ENCODE results near the gene ATP13A4.
"Not testable (repeated sequence)": the region's sequence is repeated elsewhere in the genome, so short reads cannot be mapped to it uniquely, and the experiment has no call there.

The ATP13A4 gene

GRCh38 chr3:193553586-193553985 lies 1.1 kb downstream of the ATP13A4 start:
- DNase-seq, result no peak

DNA sequence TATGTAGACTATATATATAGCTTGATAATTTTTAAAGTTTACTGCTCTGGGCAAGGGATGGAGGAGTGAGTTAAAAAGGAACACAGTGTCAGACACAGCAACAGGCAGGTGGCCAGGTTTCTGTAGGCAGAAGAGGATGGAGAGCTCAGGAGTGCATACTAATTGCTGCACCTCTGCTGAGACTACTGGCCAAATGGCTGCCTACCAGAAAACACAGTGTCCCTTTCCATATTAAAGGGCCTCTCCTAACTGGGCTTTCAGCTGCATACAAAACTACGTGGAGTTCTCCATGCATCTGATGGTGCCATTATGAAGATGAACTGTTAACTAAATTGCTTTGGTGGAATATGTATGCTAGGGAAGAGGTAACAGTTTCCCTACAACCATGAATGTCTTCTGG lies 1.8 kb downstream of the ATP13A4 start:
- DNase-seq, result no peak

DNA sequence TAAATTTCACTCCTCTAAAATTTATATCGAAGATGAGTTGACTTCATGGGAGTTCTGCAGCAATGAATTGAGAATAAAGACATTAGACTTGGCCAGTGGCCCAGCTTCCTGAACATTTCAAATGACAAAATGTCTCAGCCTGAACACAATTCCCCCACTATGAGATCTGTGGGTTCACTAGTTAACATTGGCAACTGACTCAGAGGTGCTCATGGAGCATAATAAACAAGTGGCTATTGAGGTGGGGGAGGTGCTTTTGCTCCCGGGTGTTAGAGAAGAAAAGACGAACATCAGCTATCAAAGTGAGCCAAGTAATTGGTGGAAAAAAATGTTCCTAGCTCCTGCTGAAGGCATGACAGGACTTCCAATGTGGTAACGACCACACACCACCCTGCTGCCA lies 6.3 kb downstream of the ATP13A4 start:
- DNase-seq, result no peak

GRCh38 chr3:193546129-193546528 lies 8.6 kb downstream of the ATP13A4 start:
- DNase-seq, result no peak

DNA sequence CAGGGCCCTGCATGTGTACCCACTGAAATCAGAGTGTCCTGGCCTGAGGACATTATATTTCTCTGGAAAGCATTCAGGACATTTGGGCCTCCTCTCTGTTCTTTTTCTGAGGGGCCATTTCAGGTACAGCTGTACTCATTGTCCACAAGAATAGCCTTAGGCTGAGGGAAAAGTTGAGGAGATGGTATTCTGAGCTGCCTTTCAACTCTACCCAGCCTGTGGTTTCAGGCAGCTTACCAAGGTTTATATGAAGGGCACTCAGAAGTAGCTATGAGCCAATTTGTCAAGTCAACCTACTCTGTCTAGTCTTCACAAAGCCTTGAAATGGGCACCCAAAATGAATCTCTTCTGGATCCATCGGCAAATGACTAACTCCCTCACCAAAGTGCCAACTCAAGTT lies 9.4 kb downstream of the ATP13A4 start:
- no peak for DNase-seq

GRCh38 chr3:193544289-193544688 lies 10.4 kb downstream of the ATP13A4 start:
- no peak for DNase-seq

GRCh38 chr3:193530231-193531165 lies 24.2 kb downstream of the ATP13A4 start:
- no peak for DNase-seq

GRCh38 chr3:193526085-193526484 lies 28.6 kb downstream of the ATP13A4 start:
- DNase-seq, result not testable (repeated sequence)

DNA sequence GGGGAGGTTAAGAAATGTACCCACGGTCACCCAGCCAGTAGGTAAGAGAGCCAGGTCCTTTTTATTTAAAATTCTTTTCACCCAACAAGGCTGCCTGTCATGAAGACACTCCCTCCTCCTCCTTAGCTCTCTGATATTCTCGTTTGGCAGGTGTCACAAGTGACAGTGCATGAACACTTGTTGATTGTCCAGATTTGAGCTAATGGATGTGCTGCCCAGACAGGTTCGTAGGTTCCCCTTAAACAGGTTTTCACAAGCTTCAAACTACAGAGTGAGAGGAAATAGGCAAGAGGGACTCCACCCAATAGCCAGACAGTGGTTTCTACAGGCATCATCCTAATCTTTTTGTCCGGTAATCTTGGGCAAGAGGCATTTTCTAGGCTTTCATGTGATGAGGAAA lies 32.2 kb downstream of the ATP13A4 start:
- DNase-seq, result no peak

DNA sequence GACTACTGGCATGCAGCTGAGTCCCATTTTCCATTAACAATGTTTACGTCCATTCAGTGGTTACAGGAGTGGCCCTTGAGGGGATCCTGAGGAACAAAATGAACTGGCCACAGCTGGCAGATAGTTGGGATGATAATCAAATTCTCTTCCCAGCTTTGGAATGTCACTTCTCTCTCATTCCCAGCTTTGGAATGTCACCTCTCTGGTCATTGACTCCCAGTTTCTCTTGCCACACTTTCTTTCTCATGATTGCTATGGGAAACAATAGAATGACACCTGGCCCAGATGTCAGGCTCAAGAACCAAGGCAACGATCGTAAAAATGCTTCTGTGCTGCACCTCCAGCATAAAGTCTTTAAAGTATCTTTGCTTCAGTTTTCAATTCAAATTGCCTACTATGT lies 34.0 kb downstream of the ATP13A4 start:
- no peak for DNase-seq

DNA sequence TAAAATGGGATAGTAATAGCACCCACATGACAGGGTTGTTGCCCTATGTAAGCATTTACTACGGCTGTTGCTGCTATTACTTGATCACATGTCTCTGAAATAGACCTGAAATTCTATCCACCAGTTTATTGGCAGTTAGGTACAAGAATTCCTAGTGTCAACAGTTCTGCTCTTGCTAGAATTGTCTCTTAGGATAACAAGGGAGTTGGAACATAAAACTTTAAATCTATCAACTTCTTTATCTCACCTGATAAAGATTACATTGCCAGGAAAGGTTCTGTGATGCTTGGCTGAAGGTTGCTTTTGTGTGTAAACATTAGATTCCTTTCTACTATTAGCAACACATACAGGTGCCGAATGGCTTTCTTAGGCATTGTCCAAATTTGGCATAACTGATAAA lies 38.7 kb downstream of the ATP13A4 start:
- DNase-seq, result no peak

DNA sequence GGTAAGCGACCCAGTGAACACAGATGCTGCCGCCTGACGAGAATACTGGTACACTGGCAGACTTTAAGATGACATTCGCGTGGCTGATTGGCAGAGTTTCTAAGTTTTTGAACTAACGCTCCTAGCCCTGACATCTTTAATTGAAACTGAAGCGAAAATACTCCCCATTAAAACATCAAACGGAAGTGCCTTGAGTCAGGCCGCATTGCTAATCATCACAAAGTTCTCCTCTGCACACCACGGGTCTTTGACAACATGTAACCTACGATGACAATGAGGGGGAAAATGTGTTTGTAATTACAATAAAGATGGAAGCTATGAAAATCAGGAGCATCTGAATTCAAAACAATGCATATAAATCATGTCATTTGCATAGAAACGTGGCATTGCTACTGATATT lies 44.5 kb downstream of the ATP13A4 start:
- no peak for DNase-seq

- no peak for DNase-seq
Observed at GRCh38 chr3:193509103-193509965, 45.4 kb downstream of the ATP13A4 start.

- no peak for DNase-seq
Observed at GRCh38 chr3:193508108-193508507, 46.6 kb downstream of the ATP13A4 start.

DNA sequence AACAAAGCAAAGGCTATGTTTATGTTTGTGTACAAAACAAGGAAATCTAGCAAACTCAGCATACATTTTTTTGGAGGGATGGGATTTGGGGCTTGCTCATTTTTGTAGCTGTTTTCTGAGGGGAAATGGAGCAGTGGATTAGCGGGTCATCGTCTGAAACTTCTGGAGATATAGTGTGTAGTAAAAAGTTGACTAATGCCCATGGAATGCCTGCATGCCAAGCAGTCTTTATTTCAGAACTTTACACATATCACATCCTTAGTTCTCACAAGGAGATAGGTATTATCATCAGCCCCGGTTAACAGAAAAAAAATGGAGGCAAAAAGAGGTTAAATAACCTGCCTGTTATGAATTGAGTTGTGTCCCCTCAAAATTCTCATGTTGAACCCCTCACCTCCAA lies 47.1 kb downstream of the ATP13A4 start:
- DNase-seq, result no peak

- no peak for DNase-seq
Observed at GRCh38 chr3:193506921-193507320, 47.8 kb downstream of the ATP13A4 start.

DNA sequence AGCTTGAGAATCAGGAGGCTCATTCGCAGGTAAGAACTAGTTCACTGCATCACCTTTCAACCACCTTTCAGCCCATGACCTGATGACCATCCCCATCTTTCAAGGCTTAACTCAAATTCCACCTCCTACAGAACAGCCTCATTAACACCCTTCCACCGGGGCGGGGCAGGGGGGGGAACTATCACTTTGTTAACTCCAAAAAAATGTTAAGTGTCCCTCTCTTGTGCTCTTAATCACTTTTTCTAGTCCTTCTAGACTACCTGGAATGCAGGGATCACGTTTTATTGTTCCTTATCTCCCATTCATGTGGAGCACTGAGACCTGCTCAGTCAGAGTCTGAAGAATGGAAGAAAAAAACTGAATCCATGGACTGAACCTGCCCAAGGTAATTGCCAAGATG lies 51.8 kb downstream of the ATP13A4 start:
- DNase-seq, result no peak

GRCh38 chr3:193499801-193500485 lies 54.8 kb downstream of the ATP13A4 start:
- no peak for DNase-seq

- no peak for DNase-seq
Observed at GRCh38 chr3:193499136-193499770, 55.4 kb downstream of the ATP13A4 start.

GRCh38 chr3:193498215-193498614 lies 56.5 kb downstream of the ATP13A4 start:
- no peak for DNase-seq

DNA sequence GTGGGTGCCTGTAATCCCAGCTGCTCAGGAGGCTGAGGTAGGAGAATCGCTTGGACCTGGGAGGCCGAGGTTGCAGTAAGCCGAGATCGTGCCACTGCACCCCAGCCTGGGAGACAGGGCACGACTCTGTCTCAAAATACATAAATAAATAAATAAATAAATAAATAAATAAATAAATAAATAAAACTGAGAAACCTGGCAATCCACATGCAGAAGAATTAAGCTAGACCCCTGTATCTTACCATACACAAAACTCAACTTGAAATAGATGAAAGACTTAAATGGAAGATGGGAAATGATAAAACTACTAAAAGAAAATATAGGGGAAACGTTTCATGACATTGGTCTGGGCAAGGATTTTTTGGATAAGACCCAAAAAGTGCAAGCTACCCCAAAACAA lies 58.0 kb downstream of the ATP13A4 start:
- no peak for DNase-seq

- no peak for DNase-seq
Observed at GRCh38 chr3:193491026-193491425, 63.7 kb downstream of the ATP13A4 start.

DNA sequence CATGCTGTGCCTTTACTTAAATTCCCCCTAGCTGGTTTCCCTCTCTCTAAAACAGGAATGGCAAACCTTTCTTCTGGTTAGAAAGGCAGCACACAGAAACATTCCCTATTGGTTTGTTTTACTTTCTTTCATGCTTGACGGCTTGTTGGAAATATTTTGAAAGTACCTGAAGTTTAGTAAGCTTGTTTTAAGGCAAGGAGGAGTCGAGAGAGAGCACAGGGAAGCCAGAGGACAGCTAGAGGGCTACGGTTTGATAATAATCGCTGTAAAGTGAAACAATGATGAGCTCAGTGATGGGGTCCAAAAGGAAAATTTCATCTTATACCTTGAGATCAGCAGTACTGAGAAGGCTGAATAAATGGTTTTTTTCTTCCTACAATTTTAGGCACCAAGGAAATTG lies 64.1 kb downstream of the ATP13A4 start:
- DNase-seq, result no peak

All from bone marrow (tissue), 2 donors.